Uterus (tissue), 2 donors: ENCODE results near the gene SNX6.
"Not testable (repeated sequence)": the region's sequence is repeated elsewhere in the genome, so short reads cannot be mapped to it uniquely, and the experiment has no call there.

Experiments
- POLR2A ChIP-seq, 2 donors: fragments of 450-650 bp; IDR thresholded peaks; one replicate each; pipeline ENCODE4 v1.6.1; 2016; ENCODE audit warnings: antibody characterized with exemption in 2 of 2, mild to moderate bottlenecking in 1 of 2, moderate library complexity in 1 of 2
- TF ChIP-seq, protein P1 (sequence below), 4 experiments: fragments of 200-600 bp in 2 of 4; fragments of 450-650 bp in 2 of 4; sonication (generic) in 2 of 4; IDR thresholded peaks; one replicate each; pipeline ENCODE4 v1.5.1; 2016 to 2019; ENCODE audit warnings: antibody characterized with exemption in 4 of 4, mild to moderate bottlenecking in 2 of 4, moderate library complexity in 1 of 4

DNA sequence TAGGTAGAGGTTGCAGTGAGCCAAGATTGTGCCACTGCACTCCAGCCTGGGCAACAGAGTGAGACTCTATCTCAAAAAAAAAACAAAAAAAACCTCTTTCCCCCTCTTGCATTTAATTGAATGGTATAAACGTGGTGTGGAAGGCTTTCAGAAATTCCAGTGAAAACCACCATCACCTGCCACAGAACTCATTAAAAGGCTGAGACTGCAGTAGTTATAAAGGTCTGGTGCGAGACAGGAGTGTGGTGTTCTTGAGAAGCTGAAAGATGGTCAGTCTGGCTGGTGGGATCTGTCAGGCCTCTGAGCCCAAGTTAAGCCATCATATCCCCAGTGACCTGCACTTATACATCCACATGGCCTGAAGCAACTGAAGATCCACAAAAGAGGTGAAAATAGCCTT lies 20.1 kb upstream of the SNX6 start:
- TF ChIP-seq, protein P1, sequence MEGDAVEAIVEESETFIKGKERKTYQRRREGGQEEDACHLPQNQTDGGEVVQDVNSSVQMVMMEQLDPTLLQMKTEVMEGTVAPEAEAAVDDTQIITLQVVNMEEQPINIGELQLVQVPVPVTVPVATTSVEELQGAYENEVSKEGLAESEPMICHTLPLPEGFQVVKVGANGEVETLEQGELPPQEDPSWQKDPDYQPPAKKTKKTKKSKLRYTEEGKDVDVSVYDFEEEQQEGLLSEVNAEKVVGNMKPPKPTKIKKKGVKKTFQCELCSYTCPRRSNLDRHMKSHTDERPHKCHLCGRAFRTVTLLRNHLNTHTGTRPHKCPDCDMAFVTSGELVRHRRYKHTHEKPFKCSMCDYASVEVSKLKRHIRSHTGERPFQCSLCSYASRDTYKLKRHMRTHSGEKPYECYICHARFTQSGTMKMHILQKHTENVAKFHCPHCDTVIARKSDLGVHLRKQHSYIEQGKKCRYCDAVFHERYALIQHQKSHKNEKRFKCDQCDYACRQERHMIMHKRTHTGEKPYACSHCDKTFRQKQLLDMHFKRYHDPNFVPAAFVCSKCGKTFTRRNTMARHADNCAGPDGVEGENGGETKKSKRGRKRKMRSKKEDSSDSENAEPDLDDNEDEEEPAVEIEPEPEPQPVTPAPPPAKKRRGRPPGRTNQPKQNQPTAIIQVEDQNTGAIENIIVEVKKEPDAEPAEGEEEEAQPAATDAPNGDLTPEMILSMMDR (IDR thresholded peaks at IDR 0.05) = not testable (repeated sequence)
- TF ChIP-seq POLR2A (IDR thresholded peaks at IDR 0.05) = not testable (repeated sequence)
